HCT116 (cell line): ENCODE results near the gene OSBP2.

Experiments
- EGR1 ChIP-seq: IDR thresholded peaks from 2 replicates; pipeline ENCODE4 v1.6.1; 2012; ENCODE audit warnings: low read depth
- EZH2 ChIP-seq: fragments of 200-600 bp; sonication (generic); IDR thresholded peaks from 2 replicates; pipeline ENCODE4 v1.6.1; 2017; ENCODE audit warnings: antibody characterized with exemption, mixed run types
- EZH2phosphoT487 ChIP-seq: fragments of 200-600 bp; IDR thresholded peaks from 2 replicates; pipeline ENCODE4 v1.6.1; 2018; ENCODE audit warnings: antibody characterized with exemption, borderline replicate concordance
- FOSL1 ChIP-seq: IDR thresholded peaks from 2 replicates; pipeline ENCODE4 v1.6.1; 2012; ENCODE audit warnings: low read depth
- JUND ChIP-seq: IDR thresholded peaks from 2 replicates; pipeline ENCODE4 v1.6.1; 2012
- POLR2A ChIP-seq: IDR thresholded peaks from 2 replicates; pipeline ENCODE4 v1.7.0; 2011; ENCODE audit warnings: borderline replicate concordance; ENCODE audit not compliant: insufficient read depth, insufficient read length; ENCODE audit errors: extremely low read depth
- POLR2AphosphoS5 ChIP-seq: IDR thresholded peaks from 2 replicates; pipeline ENCODE4 v1.6.1; 2011; ENCODE audit warnings: mild to moderate bottlenecking, low read depth, low read length, moderate library complexity
- RAD21 ChIP-seq: IDR thresholded peaks from 2 replicates; pipeline ENCODE4 v1.6.1; 2012; ENCODE audit warnings: low read depth, mild to moderate bottlenecking
- SIN3A ChIP-seq: IDR thresholded peaks from 2 replicates; pipeline ENCODE4 v1.6.1; 2012; ENCODE audit warnings: low read depth
- ZNF274 ChIP-seq: fragments of 200-500 bp; sonication (Bioruptor generic); IDR thresholded peaks from 2 replicates; pipeline ENCODE4 v1.6.1; 2014; ENCODE audit warnings: mild to moderate bottlenecking, low read depth, low read length, inconsistent platforms
- TF ChIP-seq, protein P1 (sequence below), 3 experiments: fragments of 200-600 bp in 1 of 3; sonication (generic) in 1 of 3; IDR thresholded peaks in 2 of 3; conservative IDR thresholded peaks in 1 of 3; 2 replicates each; pipeline ENCODE4 v1.5.1; 2012 to 2017; ENCODE audit warnings: low read depth in 2 of 3, low read length in 2 of 3, antibody characterized with exemption in 1 of 3, borderline replicate concordance in 1 of 3, control low read depth in 1 of 3, mild to moderate bottlenecking in 1 of 3, mixed read lengths in 1 of 3, mixed run types in 1 of 3, moderate library complexity in 1 of 3; ENCODE audit not compliant: insufficient read depth in 1 of 3
- TF ChIP-seq, protein P2 (sequence below): IDR thresholded peaks from 2 replicates; pipeline ENCODE4 v1.6.1; 2012

DNA sequence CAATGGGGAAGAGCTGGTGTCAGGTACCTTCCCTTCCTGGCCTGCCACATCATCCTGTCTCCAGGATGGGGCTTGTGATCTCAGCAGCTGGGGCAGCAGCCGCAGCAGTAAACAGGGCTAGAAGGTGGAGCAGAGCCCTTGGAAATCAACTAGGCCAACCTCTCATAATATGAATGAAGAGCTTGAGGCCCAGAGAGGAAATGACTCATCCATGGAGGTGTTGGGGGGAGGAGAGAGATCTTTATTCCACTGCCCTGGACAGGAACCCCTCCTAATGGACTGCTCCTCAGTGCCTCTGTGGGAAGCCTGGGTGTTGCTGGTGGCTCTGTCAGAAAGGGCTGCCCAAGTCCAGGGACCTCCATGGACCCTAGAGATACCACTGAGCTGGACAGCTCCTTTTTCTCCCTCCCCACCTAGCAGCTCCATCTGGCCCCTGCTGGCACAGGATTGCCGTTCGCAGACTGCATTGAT lies 111.8 kb downstream of the OSBP2 start:
- TF ChIP-seq POLR2A (no peak), EZH2 (no peak), EZH2phosphoT487 (no peak), FOSL1 (peak; percentile 84), POLR2AphosphoS5 (peak; percentile 45; the same call in 1 of the 2 replicates), SIN3A (no peak), EGR1 (no peak), RAD21 (no peak), ZNF274 (no peak), JUND (peak; percentile 90)
- TF ChIP-seq, protein P1, sequence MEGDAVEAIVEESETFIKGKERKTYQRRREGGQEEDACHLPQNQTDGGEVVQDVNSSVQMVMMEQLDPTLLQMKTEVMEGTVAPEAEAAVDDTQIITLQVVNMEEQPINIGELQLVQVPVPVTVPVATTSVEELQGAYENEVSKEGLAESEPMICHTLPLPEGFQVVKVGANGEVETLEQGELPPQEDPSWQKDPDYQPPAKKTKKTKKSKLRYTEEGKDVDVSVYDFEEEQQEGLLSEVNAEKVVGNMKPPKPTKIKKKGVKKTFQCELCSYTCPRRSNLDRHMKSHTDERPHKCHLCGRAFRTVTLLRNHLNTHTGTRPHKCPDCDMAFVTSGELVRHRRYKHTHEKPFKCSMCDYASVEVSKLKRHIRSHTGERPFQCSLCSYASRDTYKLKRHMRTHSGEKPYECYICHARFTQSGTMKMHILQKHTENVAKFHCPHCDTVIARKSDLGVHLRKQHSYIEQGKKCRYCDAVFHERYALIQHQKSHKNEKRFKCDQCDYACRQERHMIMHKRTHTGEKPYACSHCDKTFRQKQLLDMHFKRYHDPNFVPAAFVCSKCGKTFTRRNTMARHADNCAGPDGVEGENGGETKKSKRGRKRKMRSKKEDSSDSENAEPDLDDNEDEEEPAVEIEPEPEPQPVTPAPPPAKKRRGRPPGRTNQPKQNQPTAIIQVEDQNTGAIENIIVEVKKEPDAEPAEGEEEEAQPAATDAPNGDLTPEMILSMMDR (IDR thresholded peaks at IDR 0.05 in 2 of 3, conservative IDR thresholded peaks at IDR 0.05 in 1 of 3; ENCODE audit: borderline replicate concordance in 1 of 3, insufficient read depth in 1 of 3, low read depth in 2 of 3, low read length in 2 of 3), result no peak
- TF ChIP-seq, protein P2, sequence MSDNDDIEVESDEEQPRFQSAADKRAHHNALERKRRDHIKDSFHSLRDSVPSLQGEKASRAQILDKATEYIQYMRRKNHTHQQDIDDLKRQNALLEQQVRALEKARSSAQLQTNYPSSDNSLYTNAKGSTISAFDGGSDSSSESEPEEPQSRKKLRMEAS, result no peak
